ENCODE measurements around the gene ACAA2.

DNA sequence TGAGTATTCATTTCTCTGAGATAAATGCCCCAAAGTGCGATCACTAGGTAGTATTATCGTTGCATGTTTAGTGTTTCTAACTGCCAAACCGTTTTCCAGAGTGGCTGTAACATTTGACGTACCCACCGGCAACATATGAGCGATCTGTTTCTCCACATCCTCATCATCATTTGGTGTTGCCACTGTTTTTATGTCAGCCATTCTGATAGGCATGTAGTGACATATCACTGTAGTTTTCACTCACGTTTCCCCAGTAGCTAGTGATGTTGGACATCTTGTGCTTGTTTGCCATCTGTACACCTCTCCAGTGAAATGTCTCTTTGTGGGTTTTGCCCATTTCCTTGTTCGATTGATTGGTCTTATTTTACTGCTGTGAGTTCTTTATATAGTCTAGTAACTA, 63.8 kb downstream of the ACAA2 start:
- TF ChIP-seq, protein P1, sequence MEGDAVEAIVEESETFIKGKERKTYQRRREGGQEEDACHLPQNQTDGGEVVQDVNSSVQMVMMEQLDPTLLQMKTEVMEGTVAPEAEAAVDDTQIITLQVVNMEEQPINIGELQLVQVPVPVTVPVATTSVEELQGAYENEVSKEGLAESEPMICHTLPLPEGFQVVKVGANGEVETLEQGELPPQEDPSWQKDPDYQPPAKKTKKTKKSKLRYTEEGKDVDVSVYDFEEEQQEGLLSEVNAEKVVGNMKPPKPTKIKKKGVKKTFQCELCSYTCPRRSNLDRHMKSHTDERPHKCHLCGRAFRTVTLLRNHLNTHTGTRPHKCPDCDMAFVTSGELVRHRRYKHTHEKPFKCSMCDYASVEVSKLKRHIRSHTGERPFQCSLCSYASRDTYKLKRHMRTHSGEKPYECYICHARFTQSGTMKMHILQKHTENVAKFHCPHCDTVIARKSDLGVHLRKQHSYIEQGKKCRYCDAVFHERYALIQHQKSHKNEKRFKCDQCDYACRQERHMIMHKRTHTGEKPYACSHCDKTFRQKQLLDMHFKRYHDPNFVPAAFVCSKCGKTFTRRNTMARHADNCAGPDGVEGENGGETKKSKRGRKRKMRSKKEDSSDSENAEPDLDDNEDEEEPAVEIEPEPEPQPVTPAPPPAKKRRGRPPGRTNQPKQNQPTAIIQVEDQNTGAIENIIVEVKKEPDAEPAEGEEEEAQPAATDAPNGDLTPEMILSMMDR (IDR thresholded peaks at IDR 0.05) = no peak
- TF ChIP-seq POLR2A (IDR thresholded peaks at IDR 0.05) = no peak
